AG09309 (cell line): ENCODE data around the gene POLR3F.

Experiments
- DNase-seq: peaks from one replicate; pipeline ENCODE4 v3.0.0-alpha.2; 2010; ENCODE audit warnings: low read depth
- H3K4me3 ChIP-seq: 2 replicates; pipeline ENCODE4 v1.5.1; 2011; ENCODE audit warnings: mild to moderate bottlenecking, low read depth, low read length, moderate library complexity; ENCODE audit not compliant: control insufficient read depth
- TF ChIP-seq, protein P1 (sequence below): IDR thresholded peaks from 2 replicates; pipeline ENCODE4 v1.5.1; 2011; ENCODE audit warnings: mild to moderate bottlenecking, low read depth, low read length, inconsistent platforms; ENCODE audit not compliant: insufficient read depth, control insufficient read depth; ENCODE audit errors: missing control alignments

Gene POLR3F

DNA sequence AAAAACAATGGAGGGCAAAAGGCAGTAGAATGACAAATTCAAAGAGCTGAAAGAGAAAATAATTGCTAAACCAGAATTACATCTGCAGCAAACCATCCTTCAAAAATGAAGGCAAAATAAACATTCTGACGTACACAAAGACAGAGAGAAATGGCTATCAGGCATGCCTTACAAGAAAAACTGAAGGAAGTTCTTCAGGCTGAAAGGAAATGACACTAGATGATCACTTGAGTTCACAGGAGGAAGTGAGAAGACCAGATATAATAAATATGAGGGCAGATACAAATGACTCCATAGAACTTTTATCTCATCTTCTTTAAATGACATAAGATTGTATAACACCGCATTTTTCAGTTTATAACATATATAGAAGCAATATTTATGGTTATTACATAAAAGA, 30.3 kb upstream of the POLR3F start:
- no peak for DNase-seq
- TF ChIP-seq, protein P1, sequence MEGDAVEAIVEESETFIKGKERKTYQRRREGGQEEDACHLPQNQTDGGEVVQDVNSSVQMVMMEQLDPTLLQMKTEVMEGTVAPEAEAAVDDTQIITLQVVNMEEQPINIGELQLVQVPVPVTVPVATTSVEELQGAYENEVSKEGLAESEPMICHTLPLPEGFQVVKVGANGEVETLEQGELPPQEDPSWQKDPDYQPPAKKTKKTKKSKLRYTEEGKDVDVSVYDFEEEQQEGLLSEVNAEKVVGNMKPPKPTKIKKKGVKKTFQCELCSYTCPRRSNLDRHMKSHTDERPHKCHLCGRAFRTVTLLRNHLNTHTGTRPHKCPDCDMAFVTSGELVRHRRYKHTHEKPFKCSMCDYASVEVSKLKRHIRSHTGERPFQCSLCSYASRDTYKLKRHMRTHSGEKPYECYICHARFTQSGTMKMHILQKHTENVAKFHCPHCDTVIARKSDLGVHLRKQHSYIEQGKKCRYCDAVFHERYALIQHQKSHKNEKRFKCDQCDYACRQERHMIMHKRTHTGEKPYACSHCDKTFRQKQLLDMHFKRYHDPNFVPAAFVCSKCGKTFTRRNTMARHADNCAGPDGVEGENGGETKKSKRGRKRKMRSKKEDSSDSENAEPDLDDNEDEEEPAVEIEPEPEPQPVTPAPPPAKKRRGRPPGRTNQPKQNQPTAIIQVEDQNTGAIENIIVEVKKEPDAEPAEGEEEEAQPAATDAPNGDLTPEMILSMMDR = no peak

DNA sequence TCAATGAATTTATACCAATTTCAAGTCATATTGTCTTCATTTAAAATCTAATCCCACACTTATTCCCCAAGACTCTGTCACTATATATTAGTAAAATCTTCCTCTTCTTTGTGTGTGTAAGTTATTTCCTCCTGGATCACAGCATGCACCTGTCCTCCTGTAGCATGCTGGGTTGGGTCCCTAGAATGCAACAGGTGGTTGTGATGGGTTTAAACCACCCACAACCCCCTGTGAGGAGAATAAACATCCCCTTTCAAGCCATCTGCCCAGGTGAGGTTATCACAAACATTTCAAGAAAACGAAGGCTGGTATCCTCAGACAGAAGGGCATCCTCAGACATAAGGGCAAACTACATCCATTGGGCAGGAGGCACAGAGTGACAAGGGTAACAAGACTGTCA, 26.8 kb upstream of the POLR3F start:
- TF ChIP-seq, protein P1 = no peak
- no peak for DNase-seq
- no peak overlapping the region for H3K4me3 ChIP-seq

More for the DNA sequence above, 30.3 kb upstream of the POLR3F start:
- H3K4me3 ChIP-seq = no peak overlapping the region

DNA sequence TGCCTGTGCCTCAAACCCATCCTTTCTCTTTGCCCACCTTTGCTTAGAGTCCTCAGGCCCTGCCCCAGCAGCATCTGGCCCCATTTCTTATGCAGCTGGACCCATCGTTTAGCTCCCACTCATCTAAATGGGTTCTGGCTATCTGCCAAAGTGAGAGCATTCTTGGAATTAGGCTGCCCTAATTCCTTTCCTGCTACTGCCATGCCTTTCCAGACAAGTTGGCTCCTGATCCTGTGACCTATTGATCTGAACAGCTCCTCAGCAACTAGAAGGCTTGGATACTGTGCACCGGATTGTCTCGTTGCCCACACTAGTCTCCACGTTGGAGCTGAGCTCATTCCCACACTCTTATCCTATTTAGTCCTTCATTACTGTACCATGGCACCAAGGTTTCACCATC, 23.3 kb upstream of the POLR3F start:
- TF ChIP-seq, protein P1 = no peak
- DNase-seq = no peak
- H3K4me3 ChIP-seq = no peak overlapping the region

DNA sequence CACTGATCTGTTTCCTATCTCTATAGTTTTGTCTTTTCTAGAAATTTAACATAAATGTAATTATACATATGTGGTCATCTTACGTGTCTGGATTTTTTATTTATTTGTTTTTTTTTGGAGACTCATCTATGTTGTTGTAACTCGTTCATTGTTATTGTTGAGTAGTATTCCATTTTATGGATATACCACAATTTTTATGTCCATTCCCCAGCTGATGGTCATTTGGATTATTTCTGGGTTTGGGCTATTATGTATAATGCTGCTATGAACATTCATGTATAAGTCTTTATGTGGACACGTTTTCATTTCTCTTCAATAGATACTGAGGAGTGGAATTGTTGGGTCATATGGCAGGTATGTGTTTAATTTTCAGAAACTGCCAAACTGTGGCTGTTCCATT, 10.6 kb upstream of the POLR3F start:
- TF ChIP-seq, protein P1 = no peak

GRCh38 chr20:18465536-18466200, 1.5 kb upstream of the POLR3F start:
- TF ChIP-seq, protein P1 = no peak

More for the DNA sequence above, 10.6 kb upstream of the POLR3F start:
- H3K4me3 ChIP-seq = no peak overlapping the region
- DNase-seq = no peak

GRCh38 chr20:18466574-18466893, 656 bp upstream of the POLR3F start:
- TF ChIP-seq, protein P1 = no peak
- peak overlapping the region; percentile 69 for H3K4me3 ChIP-seq
- no peak for DNase-seq

More at GRCh38 chr20:18465536-18466200, 1.5 kb upstream of the POLR3F start:
- H3K4me3 ChIP-seq = no peak overlapping the region
- DNase-seq = no peak

- TF ChIP-seq, protein P1 = no peak
- no peak for DNase-seq
- no peak overlapping the region for H3K4me3 ChIP-seq
Measured at GRCh38 chr20:18477218-18477617, 10.0 kb downstream of the POLR3F start.
